TTC549 (cell line): ENCODE data around the gene ACADS.

ENCODE experiments used
- FAIRE-seq: peaks from 2 replicates; lab custom pipeline; 2012; peaks lifted over from hg19 to GRCh38; lab: Jason Lieb, UNC

Gene ACADS, protein sequence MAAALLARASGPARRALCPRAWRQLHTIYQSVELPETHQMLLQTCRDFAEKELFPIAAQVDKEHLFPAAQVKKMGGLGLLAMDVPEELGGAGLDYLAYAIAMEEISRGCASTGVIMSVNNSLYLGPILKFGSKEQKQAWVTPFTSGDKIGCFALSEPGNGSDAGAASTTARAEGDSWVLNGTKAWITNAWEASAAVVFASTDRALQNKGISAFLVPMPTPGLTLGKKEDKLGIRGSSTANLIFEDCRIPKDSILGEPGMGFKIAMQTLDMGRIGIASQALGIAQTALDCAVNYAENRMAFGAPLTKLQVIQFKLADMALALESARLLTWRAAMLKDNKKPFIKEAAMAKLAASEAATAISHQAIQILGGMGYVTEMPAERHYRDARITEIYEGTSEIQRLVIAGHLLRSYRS

DNA sequence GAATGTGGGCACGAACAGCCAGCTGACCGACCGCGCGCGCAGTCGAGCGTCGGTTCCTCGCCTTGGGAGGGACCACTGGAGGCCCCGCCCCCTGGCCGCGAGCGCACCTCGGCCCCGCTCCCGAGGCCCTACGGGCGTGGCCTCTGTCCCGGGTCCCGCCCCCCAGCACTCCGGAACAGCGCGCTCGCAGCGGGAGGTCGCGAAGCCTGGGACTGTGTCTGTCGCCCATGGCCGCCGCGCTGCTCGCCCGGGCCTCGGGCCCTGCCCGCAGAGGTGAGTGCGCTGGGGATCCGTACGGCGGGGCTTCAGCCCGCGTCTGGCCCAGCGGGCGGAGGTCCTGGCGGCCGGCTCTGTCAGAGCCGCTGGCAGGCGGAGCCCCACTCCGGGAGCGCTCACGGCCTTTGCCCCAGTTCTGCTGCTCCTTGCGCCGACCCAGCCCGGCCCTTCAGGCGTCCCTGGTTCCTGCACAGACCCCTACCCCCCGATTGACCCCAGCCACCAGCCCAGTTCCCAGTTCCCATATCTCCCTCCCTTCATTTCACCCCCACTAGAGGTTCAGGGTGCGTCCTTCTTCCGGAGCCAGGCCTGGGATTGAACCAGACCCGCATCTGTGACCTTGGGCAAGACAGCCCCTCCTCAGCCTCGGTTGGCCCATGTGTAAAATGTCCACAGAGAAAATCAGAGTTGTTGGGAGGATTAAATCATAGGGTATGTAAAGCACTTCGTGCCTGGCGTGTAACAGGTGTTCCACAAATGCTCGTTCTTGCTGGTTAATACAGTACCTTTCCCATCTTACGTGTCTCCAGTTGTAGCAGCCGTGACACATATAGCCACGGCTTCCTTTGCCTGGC is at the start of gene ACADS:
TSS of gene ACADS (plus strand) at position 168 of the 851 bp plus-strand sequence. CDS start at position 228, 60 bp downstream.
- FAIRE-seq, result no peak

- no peak for FAIRE-seq
Measured at GRCh38 chr12:120677765-120678473, 47.7 kb upstream of the ACADS start.

- FAIRE-seq, result no peak
Measured at GRCh38 chr12:120678572-120678971, 47.1 kb upstream of the ACADS start.

GRCh38 chr12:120680165-120680738 is 45.4 kb upstream of the ACADS start:
- FAIRE-seq, result no peak

DNA sequence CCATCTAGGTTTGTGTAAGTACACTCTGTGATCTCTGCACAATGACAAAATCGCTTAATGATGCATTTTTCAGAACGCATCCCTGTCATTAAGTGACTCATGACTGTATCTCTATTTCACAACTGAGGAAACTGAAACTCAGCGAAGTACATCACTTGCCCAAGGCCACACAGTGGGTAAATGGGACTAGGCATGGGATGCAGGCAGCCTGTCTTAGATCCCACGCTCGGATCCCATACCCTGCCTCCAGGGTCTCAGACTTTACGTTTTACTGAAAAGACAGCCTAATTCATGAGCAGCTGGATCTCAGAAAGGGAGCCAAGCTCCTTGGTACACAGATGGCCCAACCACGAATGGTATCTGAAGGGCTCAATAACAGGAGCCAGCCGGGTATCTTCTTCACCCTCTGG is 41.1 kb upstream of the ACADS start:
- no peak for FAIRE-seq

DNA sequence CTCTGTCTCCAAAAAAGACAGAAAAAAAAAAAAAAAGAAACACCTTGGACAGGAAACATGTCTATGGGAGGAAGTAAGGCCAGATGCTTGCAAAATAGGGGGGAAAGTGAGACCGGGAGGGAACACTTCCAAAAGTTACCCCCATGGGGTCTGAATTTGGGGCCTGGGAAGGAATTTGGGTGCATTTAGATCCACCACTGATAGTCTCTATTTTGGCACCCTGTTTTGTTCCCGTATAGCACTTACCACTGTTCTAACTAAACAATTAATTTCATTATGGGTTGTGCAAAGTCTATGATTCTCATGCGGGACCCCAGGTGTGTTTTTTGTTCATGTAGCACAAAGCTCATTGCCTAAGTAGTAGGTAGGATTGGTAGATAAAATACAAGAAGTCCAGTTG is 40.1 kb upstream of the ACADS start:
- FAIRE-seq, result no peak

DNA sequence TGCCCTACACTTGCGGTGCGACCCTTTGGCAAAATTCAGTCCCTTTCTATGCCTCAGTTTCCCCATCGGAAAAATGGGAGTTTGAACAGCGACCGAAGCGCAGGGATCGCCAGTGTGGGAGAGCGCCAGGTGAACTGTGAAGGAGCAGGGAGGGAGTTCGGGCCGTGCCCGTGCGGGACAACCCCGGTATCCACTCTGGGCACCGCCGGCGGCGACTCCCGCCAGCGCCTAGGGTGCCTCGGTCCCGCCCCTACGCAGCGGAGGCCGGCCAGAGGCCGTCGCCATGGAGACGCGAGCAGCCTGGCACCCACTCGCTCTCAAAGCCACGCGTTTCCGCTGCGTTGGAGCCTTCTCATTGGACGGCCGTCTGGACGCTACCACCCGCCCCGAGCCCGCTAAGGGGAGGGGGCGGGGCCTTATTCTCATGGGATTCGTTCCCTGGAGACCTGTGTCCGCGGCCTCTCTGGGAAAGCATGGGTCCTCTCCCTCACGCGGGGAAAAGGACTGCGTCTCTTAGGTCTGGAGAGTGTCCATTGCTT is 39.4 kb upstream of the ACADS start:
- FAIRE-seq, result no peak

- peak; percentile 49 for FAIRE-seq
Measured at GRCh38 chr12:120686690-120687577, 38.7 kb upstream of the ACADS start, which contains the start of gene MLEC. Gene MLEC (plus strand): TSS chr12:120687149. CDS start chr12:120687297, 148 bp downstream.

- FAIRE-seq, result no peak
Measured at GRCh38 chr12:120687578-120688289, 37.9 kb upstream of the ACADS start.

DNA sequence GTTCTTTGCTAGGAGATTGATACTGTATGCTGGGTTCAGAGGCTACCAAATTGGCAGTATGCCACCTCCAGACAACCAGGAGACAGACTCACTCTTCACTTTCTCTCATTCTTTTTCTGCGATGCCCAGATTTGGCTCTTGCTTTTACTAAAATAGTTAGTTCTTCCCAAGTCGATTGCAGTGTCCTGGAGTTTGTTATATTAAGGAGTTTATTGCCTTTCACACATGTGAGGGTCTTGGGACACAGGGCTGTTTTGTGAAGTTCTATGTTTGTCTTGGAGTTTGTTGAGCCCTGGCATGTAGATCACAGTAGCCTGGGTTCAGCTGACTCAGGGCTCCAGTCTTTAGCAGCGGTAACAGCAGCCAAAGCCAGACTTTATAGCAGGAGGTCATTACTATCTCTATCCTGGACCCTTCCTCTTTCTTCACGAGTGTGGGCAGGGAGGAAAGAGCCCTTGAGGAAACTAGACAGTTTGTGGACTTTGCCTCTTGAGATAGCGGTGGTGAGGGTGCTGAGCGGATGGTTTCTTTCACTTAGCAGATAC is 37.0 kb upstream of the ACADS start:
- FAIRE-seq, result no peak

DNA sequence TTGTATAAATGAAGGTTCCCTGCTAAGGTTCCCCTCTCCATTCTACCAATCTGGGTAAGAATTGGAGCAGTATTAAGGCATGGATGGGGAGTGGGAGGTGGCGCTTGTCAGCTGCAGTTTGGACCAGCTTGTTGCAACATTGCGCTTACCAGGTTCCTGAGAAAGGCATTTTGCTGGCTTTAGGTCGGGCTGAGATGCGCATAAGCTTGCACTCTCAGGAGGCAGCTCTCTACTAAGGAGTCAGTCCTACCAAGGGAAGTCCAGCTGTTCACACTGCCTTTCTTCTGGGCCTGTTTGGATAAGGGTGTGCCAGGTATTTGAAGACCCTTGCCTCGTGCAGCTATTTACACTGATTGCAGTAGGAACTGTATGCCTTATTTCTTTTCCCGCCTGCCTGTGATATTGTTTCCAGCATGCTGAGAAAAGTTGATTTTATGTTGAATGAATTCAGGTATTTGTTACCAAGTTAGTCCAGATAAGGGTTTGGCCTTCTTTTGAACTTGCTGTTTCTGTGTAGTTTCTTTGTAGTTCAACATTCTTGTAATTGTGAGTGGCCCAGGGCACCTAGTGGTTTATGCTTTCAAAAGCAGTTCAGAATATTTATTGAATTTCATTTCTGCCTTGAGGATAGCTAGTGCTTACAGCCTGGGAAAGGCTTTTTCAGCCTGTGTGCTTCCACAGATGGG is 36.1 kb upstream of the ACADS start:
- FAIRE-seq, result no peak

DNA sequence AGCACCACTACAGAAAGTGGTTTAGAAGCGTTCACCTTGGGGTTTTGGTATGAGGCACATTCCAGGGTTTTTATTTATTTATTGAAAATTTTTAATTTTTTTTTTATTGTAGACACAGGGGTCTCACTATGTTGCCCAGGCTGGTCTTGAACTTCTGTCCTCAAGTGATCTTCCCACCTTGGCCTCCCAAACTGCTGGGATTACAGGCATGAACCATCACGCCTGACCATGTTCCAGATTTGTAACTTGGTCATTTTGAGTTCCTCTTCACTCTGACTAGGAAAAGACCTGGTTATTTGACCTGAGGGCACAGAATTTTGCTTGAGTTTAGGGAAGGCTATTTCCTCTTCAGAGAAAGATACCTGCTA is 35.6 kb upstream of the ACADS start:
- no peak for FAIRE-seq

- FAIRE-seq, result no peak
Measured at GRCh38 chr12:120690978-120691377, 34.6 kb upstream of the ACADS start.

- no peak for FAIRE-seq
Measured at GRCh38 chr12:120692524-120693033, 33.0 kb upstream of the ACADS start.

GRCh38 chr12:120693848-120694247 is 31.8 kb upstream of the ACADS start:
- no peak for FAIRE-seq

DNA sequence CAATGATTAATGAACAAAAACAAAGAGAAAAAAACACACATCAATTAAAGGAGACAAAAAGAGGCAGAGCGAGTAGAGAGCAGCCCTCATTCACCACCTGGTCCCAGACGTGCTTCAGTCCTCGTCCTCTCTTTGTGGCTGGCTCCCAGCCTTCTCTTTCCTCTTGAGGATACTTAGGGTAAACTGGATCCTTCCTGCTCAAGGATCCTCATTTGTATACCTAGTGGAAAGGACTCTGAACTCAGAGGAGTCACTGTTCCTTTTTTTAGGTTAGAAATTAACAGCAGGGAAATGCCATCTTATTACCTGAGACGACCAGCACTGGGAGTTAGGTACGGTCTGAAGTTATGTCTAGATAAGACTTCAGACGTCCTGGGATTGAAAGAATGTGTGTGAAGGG is 29.0 kb upstream of the ACADS start:
- FAIRE-seq, result no peak

- FAIRE-seq, result no peak
Measured at GRCh38 chr12:120697344-120697743, 28.3 kb upstream of the ACADS start.

GRCh38 chr12:120698665-120699064 is 27.0 kb upstream of the ACADS start:
- no peak for FAIRE-seq

DNA sequence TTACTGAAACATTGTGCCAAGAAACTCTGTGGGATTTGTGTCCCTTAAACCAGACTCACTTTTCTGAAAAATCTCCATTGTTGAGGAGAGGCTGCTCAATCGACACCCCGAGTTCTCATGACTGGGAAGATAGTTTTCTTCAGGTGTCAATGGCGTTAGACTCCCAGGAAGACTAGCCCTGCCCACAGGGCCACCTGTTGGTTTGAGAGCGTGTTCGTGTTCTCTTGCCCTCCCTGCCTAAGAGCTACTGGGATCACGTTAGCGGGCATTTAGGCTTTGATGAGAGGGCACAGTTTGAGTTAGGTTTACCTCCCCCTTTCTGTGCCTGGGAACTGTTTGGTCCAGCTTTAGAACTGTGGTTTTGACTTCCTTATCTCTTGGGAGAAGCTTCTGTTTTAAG is 26.1 kb upstream of the ACADS start:
- no peak for FAIRE-seq
